Measurements from ENCODE around the gene TNFRSF4. TPM values are rescaled to one million over a fixed set of nuclear protein-coding genes. Genes with fewer than 3 reads are reported as not detected.

Gene TNFRSF4
- 0.32 and 0.43 TPM in 2 replicates for total RNA-seq

- TF ChIP-seq CTCF (IDR thresholded peaks at IDR 0.05; ENCODE audit: insufficient read depth, low read depth, low read length) = no peak
- no peak within 1 kb of the TSS for H3K4me3 ChIP-seq (ENCODE audit: low read depth, low read length)
- DNase-seq (ENCODE audit: low read depth) = no peak
These were observed at the start of gene TNFRSF4 for GRCh38 chr1:1213345-1214265. Gene TNFRSF4 (minus strand): TSS chr1:1214153. CDS start chr1:1214127, 26 bp downstream.

DNA sequence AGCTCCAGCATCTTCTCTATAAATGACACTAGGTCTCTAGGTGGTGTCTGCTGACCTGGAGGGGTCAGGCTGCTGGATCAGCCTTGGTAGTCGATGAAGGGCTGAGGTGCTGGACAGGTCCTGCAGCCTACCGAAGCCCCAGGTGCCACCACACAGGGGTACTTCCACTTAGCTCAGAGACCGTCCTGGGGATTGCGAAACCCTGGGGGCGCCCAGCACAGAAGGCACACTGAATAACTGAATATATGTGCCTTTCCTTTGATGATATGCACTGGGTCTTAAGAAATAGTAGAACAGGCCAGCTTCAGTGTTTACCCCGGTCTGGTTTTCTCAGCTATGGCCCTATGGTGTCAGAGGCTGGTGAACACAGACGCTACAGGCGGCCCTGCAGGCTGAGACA lies 48.8 kb upstream of the TNFRSF4 start:
- no peak overlapping the region for H3K4me3 ChIP-seq (ENCODE audit: low read depth, low read length)
- TF ChIP-seq CTCF (IDR thresholded peaks at IDR 0.05; ENCODE audit: insufficient read depth, low read depth, low read length) = no peak
- no peak for DNase-seq (ENCODE audit: low read depth)

DNA sequence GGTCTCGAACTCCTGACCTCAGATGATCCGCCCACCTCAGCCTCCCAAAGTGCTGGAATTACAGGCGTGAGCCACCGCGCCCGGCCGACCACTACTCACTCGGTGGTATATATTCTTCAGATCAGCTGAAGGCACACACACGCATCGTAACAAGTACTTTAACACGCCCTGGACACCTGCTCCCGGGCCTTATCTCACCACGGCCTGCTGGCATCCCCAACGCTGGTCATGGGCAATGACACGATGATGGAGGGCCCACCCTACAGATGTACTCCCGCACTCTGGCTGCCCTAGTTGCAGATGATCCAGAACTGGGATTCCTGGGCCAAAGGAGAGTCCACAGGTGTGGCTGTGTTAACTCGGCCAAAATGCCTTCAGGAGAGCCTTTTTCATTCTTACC lies 48.1 kb upstream of the TNFRSF4 start:
- DNase-seq (ENCODE audit: low read depth) = no peak
- no peak overlapping the region for H3K4me3 ChIP-seq (ENCODE audit: low read depth, low read length)
- no peak for TF ChIP-seq CTCF (IDR thresholded peaks at IDR 0.05; ENCODE audit: insufficient read depth, low read depth, low read length)

- H3K4me3 ChIP-seq (ENCODE audit: low read depth, low read length) = no peak overlapping the region
- no peak for TF ChIP-seq CTCF (IDR thresholded peaks at IDR 0.05; ENCODE audit: insufficient read depth, low read depth, low read length)
- no peak for DNase-seq (ENCODE audit: low read depth)
These were observed 47.0 kb upstream of the TNFRSF4 start for GRCh38 chr1:1260843-1261560.

- TF ChIP-seq CTCF (IDR thresholded peaks at IDR 0.05; ENCODE audit: insufficient read depth, low read depth, low read length) = no peak
- no peak for DNase-seq (ENCODE audit: low read depth)
- H3K4me3 ChIP-seq (ENCODE audit: low read depth, low read length) = no peak overlapping the region
These were observed 46.1 kb upstream of the TNFRSF4 start for GRCh38 chr1:1259951-1260600.

DNA sequence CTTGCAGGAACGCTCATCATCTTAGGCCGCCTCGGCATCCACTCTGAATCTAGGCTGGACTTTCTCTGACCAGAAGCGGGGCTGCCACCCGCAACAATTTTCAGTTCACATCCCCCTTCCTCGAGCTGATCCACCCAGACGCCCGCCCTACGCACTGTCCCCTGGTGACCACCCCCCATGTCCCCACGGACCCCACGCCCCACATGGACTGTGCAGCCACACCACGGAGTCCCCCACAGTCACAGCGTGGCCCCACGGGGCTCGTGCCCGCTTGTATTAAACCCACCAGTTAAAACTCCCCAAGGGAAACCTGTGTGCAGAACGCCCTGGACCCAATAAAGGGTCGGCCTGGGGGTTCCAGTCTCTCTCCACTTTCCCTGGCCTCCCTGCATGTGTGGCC lies 45.6 kb upstream of the TNFRSF4 start:
- no peak overlapping the region for H3K4me3 ChIP-seq (ENCODE audit: low read depth, low read length)
- DNase-seq (ENCODE audit: low read depth) = no peak
- no peak for TF ChIP-seq CTCF (IDR thresholded peaks at IDR 0.05; ENCODE audit: insufficient read depth, low read depth, low read length)
